Ovary (tissue), 9 donors: ENCODE measurements around the gene TENM4. TPM values are rescaled to one million over a fixed set of nuclear protein-coding genes. Genes with fewer than 3 reads are reported as not detected.

ENCODE experiments used
- DNase-seq, 5 donors: peaks; one replicate each; pipeline ENCODE4 v3.0.0-alpha.2; 2019 to 2020
- H3K27ac ChIP-seq, 2 donors: fragments of 200-600 bp; one replicate each; pipeline versions ENCODE4 v1.5.1 to v1.8.0; 2019 to 2022
- H3K27me3 ChIP-seq: fragments of 200-600 bp; one replicate; pipeline ENCODE4 v1.8.0; 2022
- H3K36me3 ChIP-seq: fragments of 200-600 bp; sonication (generic); one replicate; pipeline ENCODE4 v1.5.1; 2019
- H3K4me1 ChIP-seq: one replicate; pipeline ENCODE4 v1.8.1; 2013; ENCODE audit warnings: mild to moderate bottlenecking, moderate library complexity; ENCODE audit not compliant: insufficient read depth
- H3K4me3 ChIP-seq: fragments of 200-600 bp; sonication (generic); one replicate; pipeline ENCODE4 v1.5.1; 2017
- H3K9me3 ChIP-seq, 2 donors: fragments of 200-600 bp in 1 of 2; sonication (generic) in 1 of 2; one replicate each; pipeline versions ENCODE4 v1.5.1 to v1.8.1; 2013 to 2019; ENCODE audit warnings: mild to moderate bottlenecking in 1 of 2, moderate library complexity in 1 of 2
- EP300 ChIP-seq: sonication (generic); formaldehyde crosslinking; IDR thresholded peaks from one replicate; pipeline ENCODE4 v1.6.1; 2017; ENCODE audit warnings: antibody characterized with exemption
- POLR2A ChIP-seq: fragments of 450-650 bp; IDR thresholded peaks from one replicate; pipeline ENCODE4 v1.6.1; 2017; ENCODE audit warnings: antibody characterized with exemption, mild to moderate bottlenecking, moderate library complexity
- WGBS, 3 donors: extraction: QIAGEN DNeasy Blood & Tissue Kit in 1 of 3; methylation state at CpG; one replicate each; pipeline versions ENCODE4 v1.1.5 to v1.1.7; 2013 to 2017; 5-methylcytosine and 5-hydroxymethylcytosine counted together
- intact Hi-C, 4 donors: fragments of 100-400 bp; cut with DNase I; formaldehyde crosslinking; loops; one replicate each; pipeline versions ENCODE4 v1.11.0 to v1.15.1; 2022 to 2023
- polyA plus RNA-seq, 2 donors: library from polyadenylated mRNA; stranded (reverse); fragments of 200-250 nt in 1 of 2; fragments of 350-450 nt in 1 of 2; fragmentation: Illumina TruSeq in 1 of 2; extraction: RNeasy Lipid Tissue Mini Kit (QIAGEN cat#74804) in 1 of 2; gene quantifications; one replicate each; pipeline ENCODE4 v1.2.3, GENCODE V29; 2013 to 2014
- total RNA-seq, 7 donors: library from RNA; depleted of rRNA in 2 of 7; stranded (reverse); fragments of >200 nt in 2 of 7; fragmentation: NEBNext Ultra II Directional in 3 of 7; extraction: Animal tissue kit (Norgen Biotek cat#: 25700) in 3 of 7; gene quantifications; one replicate each; pipeline versions ENCODE4 v1.1.0 to v1.2.4, GENCODE V29; 2016 to 2023
- TF ChIP-seq, protein P1 (sequence below), 3 donors: fragments of 450-650 bp in 2 of 3; fragments of 200-600 bp in 1 of 3; IDR thresholded peaks; one replicate each; pipeline versions ENCODE4 v1.5.1 to v1.8.0; 2016 to 2022; ENCODE audit warnings: antibody characterized with exemption in 3 of 3, mild to moderate bottlenecking in 1 of 3
- donor health status: DM: no; HTN: no; CAD: no; lungs with moderate emphysema.
- donor health status: DM: no; HTN: no; CAD: no.
- donor health status: Bipolar disorder and iron deficiency.
- donor health status: DM: yes; HTN: yes; CAD: no.
- donor health status: DM: no; HTN: no; CAD: no.
- donor health status: DM: yes; HTN: yes; CAD: no.

TENM4 gene
- total and polyA plus RNA-seq, 9 donors, result 11.0 to 206 (median 107) TPM

DNA sequence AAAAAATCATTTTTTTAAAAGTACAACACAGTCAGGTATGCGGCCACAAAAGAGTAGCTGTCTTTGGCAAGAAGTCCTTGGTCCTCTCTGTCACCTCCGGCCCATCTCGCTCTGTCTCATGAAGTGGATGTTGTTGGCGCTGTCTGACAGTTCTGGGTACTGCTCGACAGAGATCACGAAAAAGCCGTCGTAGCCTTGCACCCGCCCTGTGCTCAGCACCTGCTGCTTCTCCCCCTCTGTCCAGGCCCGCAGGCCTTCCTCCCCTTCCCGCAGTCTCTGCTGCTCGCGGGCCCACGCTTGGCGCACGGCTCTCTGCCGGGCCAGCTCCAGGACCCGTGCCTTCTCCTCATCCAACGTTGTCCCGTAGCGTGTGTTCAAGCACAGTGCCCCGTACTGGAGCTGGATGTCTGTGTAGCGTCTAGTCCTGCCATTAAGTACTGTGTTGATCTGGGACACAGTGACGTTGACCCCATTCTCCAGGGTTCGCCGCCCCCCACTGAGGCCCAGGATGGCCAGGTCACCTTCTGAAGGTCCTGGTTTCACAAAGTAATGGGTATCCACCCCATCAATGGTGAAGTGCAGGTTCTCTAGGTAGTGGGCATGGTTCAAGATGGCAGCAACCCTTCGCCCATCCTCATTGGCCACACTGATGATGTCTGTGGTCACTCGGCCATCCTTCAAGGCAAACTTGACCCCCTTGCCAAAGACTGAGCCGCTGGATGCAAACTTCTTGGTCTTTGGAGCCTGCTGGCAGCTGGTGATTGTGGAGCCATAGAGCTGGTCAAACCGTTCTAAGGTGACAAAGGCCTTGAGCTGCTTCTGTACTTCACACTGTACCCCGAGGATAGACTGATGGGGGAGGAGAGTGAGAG, 782.6 kb downstream of the TENM4 start:
- H3K27ac ChIP-seq, result no peak overlapping the region
- 94 to 96% (median 94%) methylated on average over 31 of the region's 31 CpGs for WGBS, 3 donors
- no peaks in the 10 kb centered on the region for H3K4me1 ChIP-seq
- no peaks in the 10 kb centered on the region for H3K9me3 ChIP-seq
- TF ChIP-seq EP300 (no peak), POLR2A (no peak)
- TF ChIP-seq, protein P1, sequence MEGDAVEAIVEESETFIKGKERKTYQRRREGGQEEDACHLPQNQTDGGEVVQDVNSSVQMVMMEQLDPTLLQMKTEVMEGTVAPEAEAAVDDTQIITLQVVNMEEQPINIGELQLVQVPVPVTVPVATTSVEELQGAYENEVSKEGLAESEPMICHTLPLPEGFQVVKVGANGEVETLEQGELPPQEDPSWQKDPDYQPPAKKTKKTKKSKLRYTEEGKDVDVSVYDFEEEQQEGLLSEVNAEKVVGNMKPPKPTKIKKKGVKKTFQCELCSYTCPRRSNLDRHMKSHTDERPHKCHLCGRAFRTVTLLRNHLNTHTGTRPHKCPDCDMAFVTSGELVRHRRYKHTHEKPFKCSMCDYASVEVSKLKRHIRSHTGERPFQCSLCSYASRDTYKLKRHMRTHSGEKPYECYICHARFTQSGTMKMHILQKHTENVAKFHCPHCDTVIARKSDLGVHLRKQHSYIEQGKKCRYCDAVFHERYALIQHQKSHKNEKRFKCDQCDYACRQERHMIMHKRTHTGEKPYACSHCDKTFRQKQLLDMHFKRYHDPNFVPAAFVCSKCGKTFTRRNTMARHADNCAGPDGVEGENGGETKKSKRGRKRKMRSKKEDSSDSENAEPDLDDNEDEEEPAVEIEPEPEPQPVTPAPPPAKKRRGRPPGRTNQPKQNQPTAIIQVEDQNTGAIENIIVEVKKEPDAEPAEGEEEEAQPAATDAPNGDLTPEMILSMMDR (IDR thresholded peaks at IDR 0.05), result no peak
- intact Hi-C loops, result loop anchor here in 1 of 4 donors (10.0 kb wide), 1 partner anchor 847 kb away; no protein-coding TSS in a partner anchor
- H3K27me3 ChIP-seq, result no peaks in the 10 kb centered on the region
- no peak for DNase-seq
- H3K36me3 ChIP-seq, result no peaks in the 10 kb centered on the region
- H3K4me3 ChIP-seq, result no peak overlapping the region

DNA sequence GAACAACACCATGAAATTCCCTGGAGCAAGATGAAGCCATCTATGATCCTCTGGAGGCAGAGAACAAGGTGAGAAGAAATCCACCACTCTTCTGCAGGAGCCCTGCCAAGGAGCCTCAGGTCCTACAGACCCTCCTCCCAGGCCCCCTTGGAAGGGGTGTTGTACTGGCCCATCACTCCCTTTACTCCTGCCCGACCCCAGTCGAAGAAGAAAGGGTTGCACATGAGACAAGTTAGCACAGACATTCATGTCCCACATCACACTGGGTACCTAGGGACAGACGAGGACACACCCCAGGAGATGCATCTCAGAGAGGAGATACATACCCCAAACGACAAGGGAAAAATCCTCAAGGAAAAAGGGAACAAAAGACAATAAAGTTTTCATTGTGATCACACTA, 783.4 kb downstream of the TENM4 start:
- no peaks in the 10 kb centered on the region for H3K4me1 ChIP-seq
- no peak overlapping the region for H3K4me3 ChIP-seq
- TF ChIP-seq EP300 (no peak), POLR2A (no peak)
- TF ChIP-seq, protein P1 (IDR thresholded peaks at IDR 0.05), result no peak
- H3K36me3 ChIP-seq, result no peaks in the 10 kb centered on the region
- no peaks in the 10 kb centered on the region for H3K9me3 ChIP-seq
- no peak for DNase-seq
- no peaks in the 10 kb centered on the region for H3K27me3 ChIP-seq
- intact Hi-C loops, result loop anchor here in 1 of 4 donors (10.0 kb wide), 1 partner anchor 847 kb away; no protein-coding TSS in a partner anchor
- no peak overlapping the region for H3K27ac ChIP-seq
- 85 to 88% (median 85%) methylated on average over 4 of the region's 4 CpGs for WGBS, 3 donors

DNA sequence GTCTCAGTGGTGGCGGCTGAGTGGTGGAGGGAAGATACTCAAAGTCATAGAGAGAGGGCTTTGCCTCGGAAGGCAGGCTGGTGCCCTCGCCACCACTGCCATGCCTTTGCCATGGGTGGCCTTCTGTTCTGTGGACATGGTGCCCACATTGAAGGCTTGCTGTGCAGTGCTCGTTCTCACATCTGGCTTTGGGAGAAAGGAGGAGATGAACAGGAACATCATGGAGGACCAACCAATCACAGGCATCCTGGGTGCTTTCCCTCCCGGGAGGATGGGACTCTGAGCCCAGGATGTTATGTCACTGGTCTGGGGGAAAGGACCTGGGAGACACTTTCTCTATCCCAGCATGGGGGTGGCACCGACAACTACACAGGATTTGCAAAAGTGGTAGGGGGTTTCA, 783.8 kb downstream of the TENM4 start:
- Histone ChIP-seq H3K27me3 (no peaks in the 10 kb centered on the region), H3K4me1 (no peaks in the 10 kb centered on the region), H3K27ac (no peak overlapping the region), H3K9me3 (no peaks in the 10 kb centered on the region), H3K4me3 (no peak overlapping the region), H3K36me3 (no peaks in the 10 kb centered on the region)
- DNase-seq, result no peak
- TF ChIP-seq POLR2A, result no peak
- no peak for TF ChIP-seq EP300
- TF ChIP-seq, protein P1 (IDR thresholded peaks at IDR 0.05), result no peak
- 88 to 89% (median 89%) methylated on average over 6 of the region's 6 CpGs for WGBS, 3 donors
- intact Hi-C loops, result loop anchor here in 1 of 4 donors (10.0 kb wide), 1 partner anchor 848 kb away; no protein-coding TSS in a partner anchor

DNA sequence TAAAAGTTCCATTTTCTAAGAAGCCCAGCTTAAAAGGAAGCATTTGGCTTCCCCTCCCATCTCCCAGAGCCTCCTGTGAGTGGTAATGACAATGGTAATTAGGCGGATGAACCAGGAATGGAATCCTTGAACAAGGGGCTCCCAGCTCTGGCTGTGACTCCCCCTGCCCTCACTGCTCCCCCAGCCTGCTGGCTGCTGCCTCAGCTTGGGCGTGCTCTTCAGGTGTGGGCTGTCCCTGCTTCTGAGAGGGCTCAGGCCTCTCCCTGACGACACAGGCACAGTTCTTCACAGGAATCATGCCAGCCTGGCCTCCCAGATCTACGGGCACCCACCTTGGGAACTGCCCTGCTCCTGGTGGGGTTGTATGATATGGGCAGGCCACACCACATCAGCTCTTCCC, 784.5 kb downstream of the TENM4 start:
- H3K4me3 ChIP-seq, result no peak overlapping the region
- no peaks in the 10 kb centered on the region for H3K27me3 ChIP-seq
- no peaks in the 10 kb centered on the region for H3K9me3 ChIP-seq
- TF ChIP-seq, protein P1 (IDR thresholded peaks at IDR 0.05), result no peak
- no peak for TF ChIP-seq POLR2A
- no peak for TF ChIP-seq EP300
- no peak overlapping the region for H3K27ac ChIP-seq
- H3K36me3 ChIP-seq, result no peaks in the 10 kb centered on the region
- 88 to 96% (median 92%) methylated on average over 4 of the region's 4 CpGs for WGBS, 3 donors
- intact Hi-C loops, result loop anchor here in 1 of 4 donors (10.0 kb wide), 1 partner anchor 848 kb away; no protein-coding TSS in a partner anchor
- H3K4me1 ChIP-seq, result no peaks in the 10 kb centered on the region
- no peak for DNase-seq
